ENCODE data around the gene RGS1.

DNA sequence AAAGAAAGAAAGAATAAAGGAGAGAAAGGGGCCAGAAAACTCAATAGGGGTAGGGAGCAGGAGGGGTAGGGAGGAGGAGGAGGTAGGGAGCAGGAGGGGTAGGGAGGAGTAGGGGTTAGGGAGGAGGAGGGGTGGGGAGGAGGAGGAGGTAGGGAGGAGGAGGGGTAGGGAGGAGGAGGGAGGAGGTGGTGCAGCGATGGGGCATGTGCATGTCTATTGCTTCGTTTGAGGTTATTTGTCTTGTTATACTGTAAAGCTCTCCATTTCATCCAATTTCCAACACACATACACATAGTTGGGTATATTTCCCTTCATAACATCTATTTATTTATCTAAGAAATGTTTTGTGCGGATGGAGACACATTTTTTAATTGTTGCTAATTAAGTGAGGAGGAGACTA, 19.7 kb downstream of the RGS1 start:
- TF ChIP-seq, protein P1, sequence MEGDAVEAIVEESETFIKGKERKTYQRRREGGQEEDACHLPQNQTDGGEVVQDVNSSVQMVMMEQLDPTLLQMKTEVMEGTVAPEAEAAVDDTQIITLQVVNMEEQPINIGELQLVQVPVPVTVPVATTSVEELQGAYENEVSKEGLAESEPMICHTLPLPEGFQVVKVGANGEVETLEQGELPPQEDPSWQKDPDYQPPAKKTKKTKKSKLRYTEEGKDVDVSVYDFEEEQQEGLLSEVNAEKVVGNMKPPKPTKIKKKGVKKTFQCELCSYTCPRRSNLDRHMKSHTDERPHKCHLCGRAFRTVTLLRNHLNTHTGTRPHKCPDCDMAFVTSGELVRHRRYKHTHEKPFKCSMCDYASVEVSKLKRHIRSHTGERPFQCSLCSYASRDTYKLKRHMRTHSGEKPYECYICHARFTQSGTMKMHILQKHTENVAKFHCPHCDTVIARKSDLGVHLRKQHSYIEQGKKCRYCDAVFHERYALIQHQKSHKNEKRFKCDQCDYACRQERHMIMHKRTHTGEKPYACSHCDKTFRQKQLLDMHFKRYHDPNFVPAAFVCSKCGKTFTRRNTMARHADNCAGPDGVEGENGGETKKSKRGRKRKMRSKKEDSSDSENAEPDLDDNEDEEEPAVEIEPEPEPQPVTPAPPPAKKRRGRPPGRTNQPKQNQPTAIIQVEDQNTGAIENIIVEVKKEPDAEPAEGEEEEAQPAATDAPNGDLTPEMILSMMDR (conservative IDR thresholded peaks at IDR 0.05; ENCODE audit: low read depth, low read length), result no peak
- TF ChIP-seq FOS (IDR thresholded peaks at IDR 0.05; ENCODE audit: low read depth, low read length) (no peak), MAZ (IDR thresholded peaks at IDR 0.05; ENCODE audit: borderline replicate concordance, low read depth, low read length) (no peak), POLR2A (IDR thresholded peaks at IDR 0.05; ENCODE audit: low read depth, low read length) (no peak), RFX5 (IDR thresholded peaks at IDR 0.05; ENCODE audit: low read depth, low read length) (no peak)
